CD8-positive, alpha-beta memory T cell (primary cell): Measurements from ENCODE around the gene MPI. TPM values are rescaled to one million over a fixed set of nuclear protein-coding genes. Genes with fewer than 3 reads are reported as not detected.
"Not testable (repeated sequence)": the region's sequence is repeated elsewhere in the genome, so short reads cannot be mapped to it uniquely, and the experiment has no call there.

Source experiments
- CTCF ChIA-PET: fragments of 350-600 bp; sonication (Branson Sonifier 250); formaldehyde crosslinking; loops from one replicate; lab custom pipeline; 2021; ENCODE audit warnings: antibody characterized with exemption; lab: Charles Lee
- POLR2A ChIA-PET: fragments of 350-600 bp; sonication (Branson Sonifier 250); formaldehyde crosslinking; loops from one replicate; lab custom pipeline; 2021; ENCODE audit warnings: antibody characterized with exemption; lab: Charles Lee
- DNase-seq, 5 donors: peaks; one replicate each; pipeline versions ENCODE4 v3.0.0 to v3.0.0-alpha.2; 2020 to 2022; ENCODE audit warnings: mixed read lengths in 1 of 5
- H3K27ac ChIP-seq: one replicate; pipeline ENCODE4 v1.7.0; 2013; ENCODE audit warnings: low read depth, mild to moderate bottlenecking, low read length, moderate library complexity
- H3K27me3 ChIP-seq: 2 replicates; pipeline ENCODE4 v1.7.0; 2013; ENCODE audit warnings: low read length, mild to moderate bottlenecking; ENCODE audit not compliant: insufficient read depth, poor library complexity, severe bottlenecking
- H3K36me3 ChIP-seq: 2 replicates; pipeline ENCODE4 v1.7.0; 2013; ENCODE audit warnings: mild to moderate bottlenecking, low read length, moderate library complexity; ENCODE audit not compliant: insufficient read depth
- H3K4me1 ChIP-seq: 2 replicates; pipeline ENCODE4 v1.7.0; 2013; ENCODE audit warnings: mild to moderate bottlenecking, low read length, moderate library complexity; ENCODE audit not compliant: insufficient read depth
- H3K4me3 ChIP-seq: 2 replicates; pipeline ENCODE4 v1.7.0; 2013; ENCODE audit warnings: mild to moderate bottlenecking, low read length
- H3K9me3 ChIP-seq: 2 replicates; pipeline ENCODE4 v1.7.0; 2013; ENCODE audit warnings: mild to moderate bottlenecking, low read length
- H3K27ac Mint-ChIP-seq, 8 donors: one replicate each; pipeline ENCODE4 v1.8.0; 2020 to 2021; ENCODE audit warnings: mixed read lengths in 8 of 8, mild to moderate bottlenecking in 6 of 8, inconsistent platforms in 3 of 8, moderate library complexity in 3 of 8
- H3K27me3 Mint-ChIP-seq, 2 donors: one replicate each; pipeline ENCODE4 v1.8.0; 2020 to 2021; ENCODE audit warnings: mixed read lengths in 2 of 2, mild to moderate bottlenecking in 1 of 2, moderate library complexity in 1 of 2
- H3K36me3 Mint-ChIP-seq, 3 donors: one replicate each; pipeline ENCODE4 v1.8.0; 2020 to 2021; ENCODE audit warnings: mixed read lengths in 3 of 3, inconsistent platforms in 1 of 3, mild to moderate bottlenecking in 1 of 3
- H3K4me1 Mint-ChIP-seq, 3 donors: one replicate each; pipeline ENCODE4 v1.8.0; 2020 to 2021; ENCODE audit warnings: mixed read lengths in 3 of 3, inconsistent platforms in 1 of 3, mild to moderate bottlenecking in 1 of 3
- H3K4me3 Mint-ChIP-seq, 7 donors: one replicate each; pipeline ENCODE4 v1.8.0; 2020 to 2021; ENCODE audit warnings: mixed read lengths in 7 of 7, mild to moderate bottlenecking in 6 of 7, moderate library complexity in 4 of 7, inconsistent platforms in 2 of 7
- H3K9me3 Mint-ChIP-seq, 5 donors: one replicate each; pipeline ENCODE4 v1.8.0; 2020 to 2022; ENCODE audit warnings: mixed read lengths in 5 of 5, mild to moderate bottlenecking in 3 of 5, moderate library complexity in 2 of 5, inconsistent platforms in 1 of 5
- polyA plus RNA-seq: library from polyadenylated mRNA; unstranded; fragments of 300-500 nt; fragmentation: Illumina TruSeq; gene quantifications from one replicate; pipeline ENCODE4 v1.2.3, GENCODE V29; 2021
- total RNA-seq, 2 experiments: library from RNA; stranded (reverse); gene quantifications; one replicate each; pipeline ENCODE4 v1.2.3, GENCODE V29; 2021

MPI gene
- total and polyA plus RNA-seq, 3 experiments from 2014 or later = 40.4 to 61.1 (median 43.0) TPM

- H3K27me3 Mint-ChIP-seq, H3K27ac ChIP-seq, H3K36me3 ChIP-seq, H3K9me3 Mint-ChIP-seq, H3K4me3 ChIP-seq, DNase-seq, H3K27me3 ChIP-seq, H3K9me3 ChIP-seq, POLR2A ChIA-PET: not testable (repeated sequence)
- Mint-ChIP-seq H3K4me1 (peaks cover 32 to 51% (median 42%) of the 10 kb centered on the region in 3 donors), H3K36me3 (peaks cover 0 to 20% (median 0%) of the 10 kb centered on the region in 3 donors), H3K4me3 (peak overlapping the region in 1 of 7 donors; percentile 71), H3K27ac (peak overlapping the region in 1 of 8 donors; percentile 83)
- peaks cover 26% of the 10 kb centered on the region for H3K4me1 ChIP-seq
- CTCF ChIA-PET = interaction anchor here (1.5 kb wide), 1 partner anchor 14 kb away, joined by 3 read pairs; no protein-coding TSS in a partner anchor
Measured at GRCh38 chr15:74887537-74888193, 2.2 kb upstream of the MPI start.

- Histone ChIP-seq H3K9me3 (no peaks in the 10 kb centered on the region), H3K4me1 (peaks cover 37% of the 10 kb centered on the region), H3K27ac (peak overlapping the region; percentile 82), H3K27me3 (no peaks in the 10 kb centered on the region), H3K36me3 (peaks cover 3% of the 10 kb centered on the region), H3K4me3 (no peak overlapping the region)
- Mint-ChIP-seq H3K27me3 (no peaks in the 10 kb centered on the region), H3K27ac (peak overlapping the region in 3 of 8 donors; percentile 63 to 97 (median 90)), H3K4me1 (peaks cover 40 to 61% (median 53%) of the 10 kb centered on the region in 3 donors), H3K9me3 (no peaks in the 10 kb centered on the region), H3K36me3 (peaks cover 0 to 30% (median 6%) of the 10 kb centered on the region in 3 donors), H3K4me3 (peak overlapping the region in 5 of 7 donors; percentile 25 to 95 (median 93))
- ChIA-PET POLR2A (interaction anchor here (1.5 to 1.6 kb wide), 2 partner anchors 44 to 50 kb away, joined by 3 read pairs; partner anchors contain the start of gene COX5A), CTCF (interaction anchor here (1.1 to 2.7 kb wide), 2 partner anchors 12 to 254 kb away, joined by 3 to 12 read pairs; no protein-coding TSS in a partner anchor)
- DNase-seq = no peak
Measured at GRCh38 chr15:74888716-74889115, 1.1 kb upstream of the MPI start.

- ChIA-PET CTCF (interaction anchor here (1.0 to 2.7 kb wide), 3 partner anchors 12 to 255 kb away, joined by 3 to 12 read pairs (median 3); partner anchors contain the start of gene ULK3), POLR2A (interaction anchor here (0.6 to 1.7 kb wide), 5 partner anchors 15 to 49 kb away, joined by 3 to 11 read pairs (median 3); partner anchors contain the start of genes COX5A and FAM219B)
- H3K27ac Mint-ChIP-seq = peak overlapping the region; percentile 90 to 99 (median 96)
- H3K4me1 ChIP-seq = peaks cover 44% of the 10 kb centered on the region
- no peaks in the 10 kb centered on the region for H3K9me3 Mint-ChIP-seq
- peak overlapping the region; percentile 85 to 97 (median 94) for H3K4me3 Mint-ChIP-seq
- peaks cover 3% of the 10 kb centered on the region for H3K36me3 ChIP-seq
- H3K27ac ChIP-seq = peak overlapping the region; percentile 82
- no peaks in the 10 kb centered on the region for H3K27me3 Mint-ChIP-seq
- no peaks in the 10 kb centered on the region for H3K9me3 ChIP-seq
- H3K27me3 ChIP-seq = no peaks in the 10 kb centered on the region
- H3K4me3 ChIP-seq = peak overlapping the region; percentile 89
- no peak for DNase-seq
- H3K36me3 Mint-ChIP-seq = peaks cover 0 to 31% (median 7%) of the 10 kb centered on the region in 3 donors
- peaks cover 38 to 59% (median 50%) of the 10 kb centered on the region in 3 donors for H3K4me1 Mint-ChIP-seq
Measured at GRCh38 chr15:74889390-74889882, 406 bp upstream of the MPI start.

GRCh38 chr15:74890665-74890960 is 771 bp downstream of the MPI start:
- Histone ChIP-seq H3K27ac (peak overlapping the region; percentile 82), H3K27me3 (no peaks in the 10 kb centered on the region), H3K4me1 (peaks cover 46% of the 10 kb centered on the region), H3K36me3 (peaks cover 5% of the 10 kb centered on the region), H3K4me3 (peak overlapping the region; percentile 89), H3K9me3 (no peaks in the 10 kb centered on the region)
- DNase-seq = no peak
- Mint-ChIP-seq H3K4me3 (peak overlapping the region; percentile 85 to 97 (median 94)), H3K4me1 (peaks cover 36 to 58% (median 46%) of the 10 kb centered on the region in 3 donors), H3K27ac (peak overlapping the region; percentile 90 to 99 (median 96)), H3K36me3 (peaks cover 0 to 33% (median 7%) of the 10 kb centered on the region in 3 donors), H3K27me3 (no peaks in the 10 kb centered on the region), H3K9me3 (no peaks in the 10 kb centered on the region)
- ChIA-PET CTCF (interaction anchor here (1.0 to 2.7 kb wide), 2 partner anchors 11 to 16 kb away, joined by 3 to 12 read pairs; partner anchors contain the start of gene FAM219B), POLR2A (interaction anchor here (1.0 to 1.7 kb wide), 2 partner anchors 16 to 20 kb away, joined by 4 to 11 read pairs; partner anchors contain the start of gene FAM219B)

GRCh38 chr15:74891469-74891868 is 1.6 kb downstream of the MPI start:
- H3K4me1 ChIP-seq = peaks cover 46% of the 10 kb centered on the region
- H3K4me3 Mint-ChIP-seq = peak overlapping the region; percentile 29 to 97 (median 93)
- no peaks in the 10 kb centered on the region for H3K9me3 ChIP-seq
- POLR2A ChIA-PET = interaction anchor here (0.6 kb wide), 1 partner anchor 11 kb away, joined by 6 read pairs; no protein-coding TSS in a partner anchor
- peak overlapping the region in 7 of 8 donors; percentile 50 to 100 (median 90) for H3K27ac Mint-ChIP-seq
- H3K36me3 Mint-ChIP-seq = peaks cover 0 to 34% (median 7%) of the 10 kb centered on the region in 3 donors
- no peaks in the 10 kb centered on the region for H3K27me3 Mint-ChIP-seq
- no peak overlapping the region for H3K4me3 ChIP-seq
- H3K27me3 ChIP-seq = no peaks in the 10 kb centered on the region
- CTCF ChIA-PET = interaction anchor here (1.3 to 2.6 kb wide), 3 partner anchors 9 to 91 kb away, joined by 3 to 16 read pairs (median 7); no protein-coding TSS in a partner anchor
- peaks cover 6% of the 10 kb centered on the region for H3K36me3 ChIP-seq
- no peak for DNase-seq
- H3K27ac ChIP-seq = no peak overlapping the region
- peaks cover 36 to 59% (median 46%) of the 10 kb centered on the region in 3 donors for H3K4me1 Mint-ChIP-seq
- no peaks in the 10 kb centered on the region for H3K9me3 Mint-ChIP-seq

GRCh38 chr15:74892313-74892712 is 2.5 kb downstream of the MPI start:
- CTCF ChIA-PET = interaction anchor here (0.6 to 2.6 kb wide), 5 partner anchors 9 to 92 kb away, joined by 3 to 16 read pairs (median 3); no protein-coding TSS in a partner anchor
- Mint-ChIP-seq H3K4me1 (peaks cover 36 to 59% (median 46%) of the 10 kb centered on the region in 3 donors), H3K4me3 (peak overlapping the region in 4 of 7 donors; percentile 15 to 94 (median 54)), H3K9me3 (no peaks in the 10 kb centered on the region), H3K36me3 (peaks cover 0 to 40% (median 7%) of the 10 kb centered on the region in 3 donors), H3K27ac (peak overlapping the region; percentile 66 to 100 (median 96)), H3K27me3 (no peaks in the 10 kb centered on the region)
- Histone ChIP-seq H3K36me3 (peaks cover 6% of the 10 kb centered on the region), H3K4me1 (peaks cover 46% of the 10 kb centered on the region), H3K27me3 (no peaks in the 10 kb centered on the region), H3K4me3 (no peak overlapping the region), H3K27ac (no peak overlapping the region), H3K9me3 (no peaks in the 10 kb centered on the region)
- POLR2A ChIA-PET = interaction anchor here (1.2 kb wide), 1 partner anchor 46 kb away, joined by 4 read pairs; the partner anchor contains the start of gene COX5A
- DNase-seq = peak in 1 of 5 donors; percentile 13

GRCh38 chr15:74892931-74893330 is 3.1 kb downstream of the MPI start:
- H3K36me3 Mint-ChIP-seq = peaks cover 0 to 46% (median 7%) of the 10 kb centered on the region in 3 donors
- ChIA-PET CTCF (interaction anchor here (1.1 to 2.6 kb wide), 4 partner anchors 8 to 278 kb away, joined by 3 to 16 read pairs (median 5); no protein-coding TSS in a partner anchor), POLR2A (interaction anchor here (0.6 to 1.3 kb wide), 5 partner anchors 11 to 598 kb away, joined by 3 to 5 read pairs (median 4); partner anchors contain the start of gene COX5A)
- no peaks in the 10 kb centered on the region for H3K9me3 Mint-ChIP-seq
- H3K4me3 ChIP-seq = peak overlapping the region; percentile 19
- no peaks in the 10 kb centered on the region for H3K27me3 Mint-ChIP-seq
- DNase-seq = no peak
- H3K27ac Mint-ChIP-seq = peak overlapping the region; percentile 85 to 100 (median 96)
- H3K36me3 ChIP-seq = peaks cover 6% of the 10 kb centered on the region
- no peaks in the 10 kb centered on the region for H3K9me3 ChIP-seq
- H3K27me3 ChIP-seq = no peaks in the 10 kb centered on the region
- peak overlapping the region; percentile 34 for H3K27ac ChIP-seq
- H3K4me1 Mint-ChIP-seq = peaks cover 36 to 62% (median 46%) of the 10 kb centered on the region in 3 donors
- peak overlapping the region; percentile 5 to 87 (median 72) for H3K4me3 Mint-ChIP-seq
- peaks cover 46% of the 10 kb centered on the region for H3K4me1 ChIP-seq
